SK-N-SH treated with all-trans-retinoic acid at 6 μM for 48 hours (cell line): ENCODE data around the gene PELI3.

ENCODE experiments used
- ARNTL ChIP-seq: fragments of 450-650 bp; formaldehyde crosslinking; IDR thresholded peaks from 2 replicates; pipeline ENCODE4 v1.5.0; 2020; ENCODE audit warnings: low read depth, mild to moderate bottlenecking, moderate library complexity, borderline replicate concordance
- ESRRG ChIP-seq: fragments of 250-450 bp; sonication (Bioruptor Pico); IDR thresholded peaks from 2 replicates; pipeline ENCODE4 v1.6.1; 2021; ENCODE audit warnings: mild to moderate bottlenecking
- PPARA ChIP-seq: fragments of 250-450 bp; sonication (Bioruptor Pico); IDR thresholded peaks from 2 replicates; pipeline ENCODE4 v1.5.0; 2020; ENCODE audit warnings: mild to moderate bottlenecking, borderline replicate concordance
- SNAI2 ChIP-seq: fragments of 250-450 bp; sonication (Bioruptor Pico); IDR thresholded peaks from 2 replicates; pipeline ENCODE4 v1.5.0; 2020; ENCODE audit warnings: mild to moderate bottlenecking, moderate library complexity
- ZFP30 ChIP-seq: fragments of 450-650 bp; formaldehyde crosslinking; IDR thresholded peaks from 2 replicates; pipeline ENCODE4 v1.5.0; 2022; ENCODE audit warnings: mild to moderate bottlenecking, moderate library complexity
- ZNF8 ChIP-seq: fragments of 450-650 bp; formaldehyde crosslinking; IDR thresholded peaks from 2 replicates; pipeline ENCODE4 v1.5.0; 2020; ENCODE audit warnings: mild to moderate bottlenecking, moderate library complexity
- TF ChIP-seq, protein P1 (sequence below): fragments of 250-450 bp; sonication (Bioruptor Pico); IDR thresholded peaks from 2 replicates; pipeline ENCODE4 v1.5.0; 2020; ENCODE audit warnings: mild to moderate bottlenecking, moderate library complexity
- TF ChIP-seq, protein P2 (sequence below): fragments of 250-450 bp; sonication (Bioruptor Pico); IDR thresholded peaks from 2 replicates; pipeline ENCODE4 v1.8.0; 2021; ENCODE audit warnings: low read depth, mild to moderate bottlenecking, moderate library complexity, borderline replicate concordance

DNA sequence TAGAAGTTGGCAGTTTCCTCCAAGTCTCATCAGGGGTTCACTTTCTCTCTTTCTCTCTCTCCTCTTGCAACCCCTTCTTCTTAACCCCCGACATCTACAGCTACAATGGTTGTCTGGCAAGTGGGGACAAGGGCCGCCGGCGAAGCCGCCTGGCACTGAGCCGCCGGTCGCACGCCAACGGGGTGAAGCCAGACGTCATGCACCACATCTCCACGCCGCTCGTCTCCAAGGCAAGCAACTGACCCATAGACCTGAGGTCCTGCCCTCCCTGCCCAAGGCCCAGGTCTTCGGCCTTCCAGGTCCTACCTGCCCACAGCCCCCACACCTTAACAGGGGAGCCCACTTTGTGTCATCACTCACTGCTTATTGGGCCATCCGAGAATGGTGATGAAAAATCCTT, 4.4 kb downstream of the PELI3 start:
- TF ChIP-seq, protein P1, sequence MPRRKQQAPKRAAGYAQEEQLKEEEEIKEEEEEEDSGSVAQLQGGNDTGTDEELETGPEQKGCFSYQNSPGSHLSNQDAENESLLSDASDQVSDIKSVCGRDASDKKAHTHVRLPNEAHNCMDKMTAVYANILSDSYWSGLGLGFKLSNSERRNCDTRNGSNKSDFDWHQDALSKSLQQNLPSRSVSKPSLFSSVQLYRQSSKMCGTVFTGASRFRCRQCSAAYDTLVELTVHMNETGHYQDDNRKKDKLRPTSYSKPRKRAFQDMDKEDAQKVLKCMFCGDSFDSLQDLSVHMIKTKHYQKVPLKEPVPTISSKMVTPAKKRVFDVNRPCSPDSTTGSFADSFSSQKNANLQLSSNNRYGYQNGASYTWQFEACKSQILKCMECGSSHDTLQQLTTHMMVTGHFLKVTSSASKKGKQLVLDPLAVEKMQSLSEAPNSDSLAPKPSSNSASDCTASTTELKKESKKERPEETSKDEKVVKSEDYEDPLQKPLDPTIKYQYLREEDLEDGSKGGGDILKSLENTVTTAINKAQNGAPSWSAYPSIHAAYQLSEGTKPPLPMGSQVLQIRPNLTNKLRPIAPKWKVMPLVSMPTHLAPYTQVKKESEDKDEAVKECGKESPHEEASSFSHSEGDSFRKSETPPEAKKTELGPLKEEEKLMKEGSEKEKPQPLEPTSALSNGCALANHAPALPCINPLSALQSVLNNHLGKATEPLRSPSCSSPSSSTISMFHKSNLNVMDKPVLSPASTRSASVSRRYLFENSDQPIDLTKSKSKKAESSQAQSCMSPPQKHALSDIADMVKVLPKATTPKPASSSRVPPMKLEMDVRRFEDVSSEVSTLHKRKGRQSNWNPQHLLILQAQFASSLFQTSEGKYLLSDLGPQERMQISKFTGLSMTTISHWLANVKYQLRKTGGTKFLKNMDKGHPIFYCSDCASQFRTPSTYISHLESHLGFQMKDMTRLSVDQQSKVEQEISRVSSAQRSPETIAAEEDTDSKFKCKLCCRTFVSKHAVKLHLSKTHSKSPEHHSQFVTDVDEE (CRISPR knock-in tag), result no peak
- TF ChIP-seq ESRRG (CRISPR knock-in tag) (no peak), SNAI2 (no peak), ZFP30 (CRISPR knock-in tag) (no peak), ZNF8 (CRISPR knock-in tag) (no peak), PPARA (CRISPR knock-in tag) (no peak), ARNTL (CRISPR knock-in tag) (no peak)
- TF ChIP-seq, protein P2, sequence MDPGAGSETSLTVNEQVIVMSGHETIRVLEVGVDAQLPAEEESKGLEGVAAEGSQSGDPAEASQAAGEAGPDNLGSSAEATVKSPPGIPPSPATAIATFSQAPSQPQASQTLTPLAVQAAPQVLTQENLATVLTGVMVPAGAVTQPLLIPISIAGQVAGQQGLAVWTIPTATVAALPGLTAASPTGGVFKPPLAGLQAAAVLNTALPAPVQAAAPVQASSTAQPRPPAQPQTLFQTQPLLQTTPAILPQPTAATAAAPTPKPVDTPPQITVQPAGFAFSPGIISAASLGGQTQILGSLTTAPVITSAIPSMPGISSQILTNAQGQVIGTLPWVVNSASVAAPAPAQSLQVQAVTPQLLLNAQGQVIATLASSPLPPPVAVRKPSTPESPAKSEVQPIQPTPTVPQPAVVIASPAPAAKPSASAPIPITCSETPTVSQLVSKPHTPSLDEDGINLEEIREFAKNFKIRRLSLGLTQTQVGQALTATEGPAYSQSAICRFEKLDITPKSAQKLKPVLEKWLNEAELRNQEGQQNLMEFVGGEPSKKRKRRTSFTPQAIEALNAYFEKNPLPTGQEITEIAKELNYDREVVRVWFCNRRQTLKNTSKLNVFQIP (CRISPR knock-in tag), result no peak
